SK-N-SH (cell line): ENCODE data around the gene HMGXB3. TPM values are rescaled to one million over a fixed set of nuclear protein-coding genes. Genes with fewer than 3 reads are reported as not detected.

Experiments
- CTCF ChIA-PET: fragments of 300-600, 350-600 bp; formaldehyde crosslinking; extraction: SDS; loops from one replicate; lab custom pipeline; 2021; lab: Yijun Ruan, JAX
- POLR2A ChIA-PET: fragments of 350-600 bp; sonication (Branson Sonifier 250); formaldehyde crosslinking; extraction: SDS; loops from one replicate; lab custom pipeline; 2020; ENCODE audit warnings: antibody characterized with exemption, inconsistent platforms; lab: Yijun Ruan, JAX
- DNase-seq: peaks from one replicate; pipeline ENCODE4 v3.0.0; 2012
- H2AFZ ChIP-seq: fragments of 200-600 bp; sonication (generic); 2 replicates; pipeline ENCODE4 v1.8.1; 2016; ENCODE audit warnings: antibody characterized with exemption, mild to moderate bottlenecking, low read depth
- H3F3A ChIP-seq: fragments of 200-600 bp; sonication (generic); replicated peaks from 2 replicates; pipeline ENCODE3; 2016; ENCODE audit warnings: antibody characterized with exemption, mild to moderate bottlenecking; ENCODE audit not compliant: insufficient read depth
- H3K27ac ChIP-seq, 2 experiments: fragments of 200-500 bp in 1 of 2; fragments of 200-600 bp in 1 of 2; sonication (Bioruptor generic) in 1 of 2; sonication (generic), shearing (Covaris generic) in 1 of 2; 2 replicates each; pipeline versions ENCODE4 v1.5.1 to v1.6.1; 2014 to 2016; ENCODE audit warnings: low read depth in 2 of 2, inconsistent platforms in 1 of 2, low read length in 1 of 2, mild to moderate bottlenecking in 1 of 2, mixed read lengths in 1 of 2
- H3K27me3 ChIP-seq: fragments of 200-600 bp; sonication (generic), shearing (Covaris generic); 2 replicates; pipeline ENCODE4 v1.6.1; 2016; ENCODE audit warnings: mixed run types; ENCODE audit not compliant: insufficient read depth
- H3K36me3 ChIP-seq, 2 experiments: fragments of 200-500 bp in 1 of 2; fragments of 200-600 bp in 1 of 2; sonication (Bioruptor generic) in 1 of 2; sonication (generic) in 1 of 2; replicated peaks in 1 of 2; 2 replicates each; pipeline versions ENCODE3 to v1.5.1; 2014 to 2016; ENCODE audit warnings: low read length in 1 of 2, mild to moderate bottlenecking in 1 of 2; ENCODE audit not compliant: insufficient read depth in 2 of 2, control insufficient read depth in 1 of 2
- H3K4me1 ChIP-seq, 2 experiments: fragments of 200-500 bp in 1 of 2; fragments of 200-600 bp in 1 of 2; sonication (Bioruptor generic) in 1 of 2; sonication (generic), shearing (Covaris generic) in 1 of 2; 2 replicates each; pipeline versions ENCODE4 v1.5.1 to v1.6.1; 2014 to 2016; ENCODE audit warnings: low read depth in 1 of 2, low read length in 1 of 2, mixed run types in 1 of 2; ENCODE audit not compliant: insufficient read depth in 2 of 2, control insufficient read depth in 1 of 2
- H3K4me2 ChIP-seq: fragments of 200-600 bp; sonication (generic), shearing (Covaris generic); 2 replicates; pipeline ENCODE4 v1.6.1; 2017; ENCODE audit warnings: mixed run types
- H3K4me3 ChIP-seq, 2 experiments: fragments of 200-500 bp in 1 of 2; fragments of 200-600 bp in 1 of 2; sonication (Bioruptor generic) in 1 of 2; sonication (generic), shearing (Covaris generic) in 1 of 2; 2 replicates each; pipeline versions ENCODE4 v1.5.1 to v1.8.1; 2014 to 2016; ENCODE audit warnings: low read depth in 2 of 2, inconsistent platforms in 1 of 2, low read length in 1 of 2, mild to moderate bottlenecking in 1 of 2, mixed read lengths in 1 of 2, moderate library complexity in 1 of 2
- H3K79me2 ChIP-seq: fragments of 200-600 bp; sonication (generic); 2 replicates; pipeline ENCODE4 v1.8.1; 2017; ENCODE audit warnings: mild to moderate bottlenecking; ENCODE audit not compliant: insufficient read depth
- H3K9ac ChIP-seq: fragments of 200-600 bp; sonication (generic); 2 replicates; pipeline ENCODE4 v1.6.1; 2017; ENCODE audit warnings: mixed run types
- H3K9me2 ChIP-seq: fragments of 200-600 bp; sonication (generic); 2 replicates; pipeline ENCODE4 v1.6.1; 2017; ENCODE audit warnings: mixed run types
- H3K9me3 ChIP-seq: fragments of 200-600 bp; sonication (generic); 2 replicates; pipeline ENCODE4 v1.6.1; 2017; ENCODE audit warnings: mixed run types, mild to moderate bottlenecking, moderate library complexity
- H4K20me1 ChIP-seq: fragments of 200-600 bp; sonication (generic); 2 replicates; pipeline ENCODE4 v1.6.1; 2017; ENCODE audit warnings: mild to moderate bottlenecking, mixed run types; ENCODE audit not compliant: insufficient read depth
- ELF1 ChIP-seq: IDR thresholded peaks from 2 replicates; pipeline ENCODE4 v1.4.0; 2012
- FOSL2 ChIP-seq: IDR thresholded peaks from 2 replicates; pipeline ENCODE4 v1.4.0; 2012; ENCODE audit warnings: low read depth, mild to moderate bottlenecking, moderate library complexity, borderline replicate concordance
- FOXJ3 ChIP-seq: sonication (generic); formaldehyde crosslinking; IDR thresholded peaks from 2 replicates; pipeline ENCODE4 v1.5.1; 2020; ENCODE audit warnings: mild to moderate bottlenecking, missing genetic modification reagents
- GABPA ChIP-seq: IDR thresholded peaks from 2 replicates; pipeline ENCODE4 v1.4.0; 2012; ENCODE audit warnings: low read depth, mild to moderate bottlenecking
- GATA2 ChIP-seq: sonication (generic); formaldehyde crosslinking; IDR thresholded peaks from 2 replicates; pipeline ENCODE4 v1.5.0; 2020; ENCODE audit warnings: mild to moderate bottlenecking, missing genetic modification reagents
- JUND ChIP-seq: IDR thresholded peaks from 2 replicates; pipeline ENCODE4 v1.4.0; 2012
- MEF2A ChIP-seq: IDR thresholded peaks from 2 replicates; pipeline ENCODE4 v1.4.0; 2012; ENCODE audit warnings: low read depth, borderline replicate concordance
- NRF1 ChIP-seq: IDR thresholded peaks from 2 replicates; pipeline ENCODE4 v1.6.1; 2012; ENCODE audit warnings: low read depth, mild to moderate bottlenecking, low read length
- POLR2AphosphoS5 ChIP-seq: IDR thresholded peaks from 2 replicates; pipeline ENCODE4 v1.6.1; 2012; ENCODE audit warnings: low read depth, low read length
- RAD21 ChIP-seq: IDR thresholded peaks from 2 replicates; pipeline ENCODE4 v1.6.1; 2012; ENCODE audit warnings: mild to moderate bottlenecking, low read length
- SMC3 ChIP-seq: IDR thresholded peaks from 2 replicates; pipeline ENCODE4 v1.6.1; 2012; ENCODE audit warnings: low read depth, low read length, improper control_type of control experiment
- TAF1 ChIP-seq: IDR thresholded peaks from 2 replicates; pipeline ENCODE4 v1.6.1; 2012; ENCODE audit warnings: low read depth, mild to moderate bottlenecking, low read length, moderate library complexity, borderline replicate concordance
- TCF12 ChIP-seq: IDR thresholded peaks from 2 replicates; pipeline ENCODE4 v1.4.0; 2012
- WGBS: methylation state at CpG from one replicate; pipeline ENCODE4 v1.1.6; 2017; ENCODE audit warnings: low lambda C conversion rate; 5-methylcytosine and 5-hydroxymethylcytosine counted together
- polyA plus RNA-seq, 3 experiments: library from polyadenylated mRNA; depleted of rRNA; stranded (reverse); fragments of >200 nt; gene quantifications; 2 replicates each; pipeline ENCODE4 v1.2.3, GENCODE V29; 2012
- TF ChIP-seq, protein P1 (sequence below): IDR thresholded peaks from 2 replicates; pipeline ENCODE4 v1.4.0; 2012; ENCODE audit warnings: low read depth
- TF ChIP-seq, protein P2 (sequence below): fragments of 150-350 bp; IDR thresholded peaks from 2 replicates; pipeline ENCODE4 v1.6.1; 2016; ENCODE audit warnings: mild to moderate bottlenecking, low read depth, low read length
- TF ChIP-seq, protein P3 (sequence below): IDR thresholded peaks from 2 replicates; pipeline ENCODE4; 2012
- TF ChIP-seq, protein P4 (sequence below): IDR thresholded peaks from 2 replicates; pipeline ENCODE4 v1.6.1; 2012; ENCODE audit warnings: mild to moderate bottlenecking, low read depth, low read length, moderate library complexity
- TF ChIP-seq, protein P5 (sequence below): fragments of 150-350 bp; IDR thresholded peaks from 2 replicates; pipeline ENCODE4 v1.6.1; 2017; ENCODE audit warnings: antibody characterized with exemption, low read length, low read depth, borderline replicate concordance
- TF ChIP-seq, protein P6 (sequence below): fragments of 200-600 bp; sonication (generic); IDR thresholded peaks from 2 replicates; pipeline ENCODE4 v1.6.1; 2017; ENCODE audit warnings: antibody characterized with exemption, mild to moderate bottlenecking, moderate library complexity
- TF ChIP-seq, protein P7 (sequence below): IDR thresholded peaks from 2 replicates; pipeline ENCODE4 v1.4.0; 2012; ENCODE audit warnings: low read depth, borderline replicate concordance

The HMGXB3 gene
- polyA plus RNA-seq, 1 of the 3 experiments (the other 2 are of a cell fraction) = 28.8 TPM

DNA sequence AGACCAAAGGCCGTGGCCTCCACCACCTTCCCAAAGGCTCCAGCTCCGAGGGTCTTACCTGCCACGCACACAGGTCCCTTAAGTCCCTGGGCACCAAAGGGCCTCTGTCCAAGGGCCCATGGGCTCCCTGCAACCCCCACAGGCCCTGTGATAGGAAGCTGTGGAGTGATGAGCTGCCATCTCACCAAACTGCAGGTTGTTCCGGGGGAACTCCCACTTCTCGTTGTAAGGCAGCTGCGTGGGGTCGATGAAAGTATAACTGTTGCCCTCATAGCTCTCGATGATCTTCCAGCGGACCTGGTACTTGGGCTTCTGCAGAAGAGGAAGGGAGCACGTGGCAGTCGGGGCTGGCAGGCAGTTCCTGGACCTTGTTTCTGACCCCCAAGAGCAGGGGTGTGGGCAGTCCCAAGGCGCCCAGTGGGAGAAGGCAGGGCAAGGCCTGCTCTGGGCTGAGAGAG is 61.0 kb downstream of the HMGXB3 start:
- TF ChIP-seq FOSL2 (no peak), TAF1 (no peak), ELF1 (no peak), GABPA (no peak), FOXJ3 (CRISPR knock-in tag) (no peak), NRF1 (no peak), POLR2AphosphoS5 (no peak), TCF12 (no peak), SMC3 (no peak), MEF2A (no peak), JUND (no peak), RAD21 (no peak), GATA2 (CRISPR knock-in tag) (no peak)
- TF ChIP-seq, protein P1, sequence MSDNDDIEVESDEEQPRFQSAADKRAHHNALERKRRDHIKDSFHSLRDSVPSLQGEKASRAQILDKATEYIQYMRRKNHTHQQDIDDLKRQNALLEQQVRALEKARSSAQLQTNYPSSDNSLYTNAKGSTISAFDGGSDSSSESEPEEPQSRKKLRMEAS = no peak
- TF ChIP-seq, protein P2, sequence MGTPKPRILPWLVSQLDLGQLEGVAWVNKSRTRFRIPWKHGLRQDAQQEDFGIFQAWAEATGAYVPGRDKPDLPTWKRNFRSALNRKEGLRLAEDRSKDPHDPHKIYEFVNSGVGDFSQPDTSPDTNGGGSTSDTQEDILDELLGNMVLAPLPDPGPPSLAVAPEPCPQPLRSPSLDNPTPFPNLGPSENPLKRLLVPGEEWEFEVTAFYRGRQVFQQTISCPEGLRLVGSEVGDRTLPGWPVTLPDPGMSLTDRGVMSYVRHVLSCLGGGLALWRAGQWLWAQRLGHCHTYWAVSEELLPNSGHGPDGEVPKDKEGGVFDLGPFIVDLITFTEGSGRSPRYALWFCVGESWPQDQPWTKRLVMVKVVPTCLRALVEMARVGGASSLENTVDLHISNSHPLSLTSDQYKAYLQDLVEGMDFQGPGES = no peak
- TF ChIP-seq, protein P3, sequence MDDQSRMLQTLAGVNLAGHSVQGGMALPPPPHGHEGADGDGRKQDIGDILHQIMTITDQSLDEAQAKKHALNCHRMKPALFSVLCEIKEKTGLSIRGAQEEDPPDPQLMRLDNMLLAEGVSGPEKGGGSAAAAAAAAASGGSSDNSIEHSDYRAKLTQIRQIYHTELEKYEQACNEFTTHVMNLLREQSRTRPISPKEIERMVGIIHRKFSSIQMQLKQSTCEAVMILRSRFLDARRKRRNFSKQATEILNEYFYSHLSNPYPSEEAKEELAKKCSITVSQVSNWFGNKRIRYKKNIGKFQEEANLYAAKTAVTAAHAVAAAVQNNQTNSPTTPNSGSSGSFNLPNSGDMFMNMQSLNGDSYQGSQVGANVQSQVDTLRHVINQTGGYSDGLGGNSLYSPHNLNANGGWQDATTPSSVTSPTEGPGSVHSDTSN = no peak
- TF ChIP-seq, protein P4, sequence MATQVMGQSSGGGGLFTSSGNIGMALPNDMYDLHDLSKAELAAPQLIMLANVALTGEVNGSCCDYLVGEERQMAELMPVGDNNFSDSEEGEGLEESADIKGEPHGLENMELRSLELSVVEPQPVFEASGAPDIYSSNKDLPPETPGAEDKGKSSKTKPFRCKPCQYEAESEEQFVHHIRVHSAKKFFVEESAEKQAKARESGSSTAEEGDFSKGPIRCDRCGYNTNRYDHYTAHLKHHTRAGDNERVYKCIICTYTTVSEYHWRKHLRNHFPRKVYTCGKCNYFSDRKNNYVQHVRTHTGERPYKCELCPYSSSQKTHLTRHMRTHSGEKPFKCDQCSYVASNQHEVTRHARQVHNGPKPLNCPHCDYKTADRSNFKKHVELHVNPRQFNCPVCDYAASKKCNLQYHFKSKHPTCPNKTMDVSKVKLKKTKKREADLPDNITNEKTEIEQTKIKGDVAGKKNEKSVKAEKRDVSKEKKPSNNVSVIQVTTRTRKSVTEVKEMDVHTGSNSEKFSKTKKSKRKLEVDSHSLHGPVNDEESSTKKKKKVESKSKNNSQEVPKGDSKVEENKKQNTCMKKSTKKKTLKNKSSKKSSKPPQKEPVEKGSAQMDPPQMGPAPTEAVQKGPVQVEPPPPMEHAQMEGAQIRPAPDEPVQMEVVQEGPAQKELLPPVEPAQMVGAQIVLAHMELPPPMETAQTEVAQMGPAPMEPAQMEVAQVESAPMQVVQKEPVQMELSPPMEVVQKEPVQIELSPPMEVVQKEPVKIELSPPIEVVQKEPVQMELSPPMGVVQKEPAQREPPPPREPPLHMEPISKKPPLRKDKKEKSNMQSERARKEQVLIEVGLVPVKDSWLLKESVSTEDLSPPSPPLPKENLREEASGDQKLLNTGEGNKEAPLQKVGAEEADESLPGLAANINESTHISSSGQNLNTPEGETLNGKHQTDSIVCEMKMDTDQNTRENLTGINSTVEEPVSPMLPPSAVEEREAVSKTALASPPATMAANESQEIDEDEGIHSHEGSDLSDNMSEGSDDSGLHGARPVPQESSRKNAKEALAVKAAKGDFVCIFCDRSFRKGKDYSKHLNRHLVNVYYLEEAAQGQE = no peak
- TF ChIP-seq, protein P5, sequence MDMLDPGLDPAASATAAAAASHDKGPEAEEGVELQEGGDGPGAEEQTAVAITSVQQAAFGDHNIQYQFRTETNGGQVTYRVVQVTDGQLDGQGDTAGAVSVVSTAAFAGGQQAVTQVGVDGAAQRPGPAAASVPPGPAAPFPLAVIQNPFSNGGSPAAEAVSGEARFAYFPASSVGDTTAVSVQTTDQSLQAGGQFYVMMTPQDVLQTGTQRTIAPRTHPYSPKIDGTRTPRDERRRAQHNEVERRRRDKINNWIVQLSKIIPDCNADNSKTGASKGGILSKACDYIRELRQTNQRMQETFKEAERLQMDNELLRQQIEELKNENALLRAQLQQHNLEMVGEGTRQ = no peak
- TF ChIP-seq, protein P6, sequence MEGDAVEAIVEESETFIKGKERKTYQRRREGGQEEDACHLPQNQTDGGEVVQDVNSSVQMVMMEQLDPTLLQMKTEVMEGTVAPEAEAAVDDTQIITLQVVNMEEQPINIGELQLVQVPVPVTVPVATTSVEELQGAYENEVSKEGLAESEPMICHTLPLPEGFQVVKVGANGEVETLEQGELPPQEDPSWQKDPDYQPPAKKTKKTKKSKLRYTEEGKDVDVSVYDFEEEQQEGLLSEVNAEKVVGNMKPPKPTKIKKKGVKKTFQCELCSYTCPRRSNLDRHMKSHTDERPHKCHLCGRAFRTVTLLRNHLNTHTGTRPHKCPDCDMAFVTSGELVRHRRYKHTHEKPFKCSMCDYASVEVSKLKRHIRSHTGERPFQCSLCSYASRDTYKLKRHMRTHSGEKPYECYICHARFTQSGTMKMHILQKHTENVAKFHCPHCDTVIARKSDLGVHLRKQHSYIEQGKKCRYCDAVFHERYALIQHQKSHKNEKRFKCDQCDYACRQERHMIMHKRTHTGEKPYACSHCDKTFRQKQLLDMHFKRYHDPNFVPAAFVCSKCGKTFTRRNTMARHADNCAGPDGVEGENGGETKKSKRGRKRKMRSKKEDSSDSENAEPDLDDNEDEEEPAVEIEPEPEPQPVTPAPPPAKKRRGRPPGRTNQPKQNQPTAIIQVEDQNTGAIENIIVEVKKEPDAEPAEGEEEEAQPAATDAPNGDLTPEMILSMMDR = no peak
- TF ChIP-seq, protein P7, sequence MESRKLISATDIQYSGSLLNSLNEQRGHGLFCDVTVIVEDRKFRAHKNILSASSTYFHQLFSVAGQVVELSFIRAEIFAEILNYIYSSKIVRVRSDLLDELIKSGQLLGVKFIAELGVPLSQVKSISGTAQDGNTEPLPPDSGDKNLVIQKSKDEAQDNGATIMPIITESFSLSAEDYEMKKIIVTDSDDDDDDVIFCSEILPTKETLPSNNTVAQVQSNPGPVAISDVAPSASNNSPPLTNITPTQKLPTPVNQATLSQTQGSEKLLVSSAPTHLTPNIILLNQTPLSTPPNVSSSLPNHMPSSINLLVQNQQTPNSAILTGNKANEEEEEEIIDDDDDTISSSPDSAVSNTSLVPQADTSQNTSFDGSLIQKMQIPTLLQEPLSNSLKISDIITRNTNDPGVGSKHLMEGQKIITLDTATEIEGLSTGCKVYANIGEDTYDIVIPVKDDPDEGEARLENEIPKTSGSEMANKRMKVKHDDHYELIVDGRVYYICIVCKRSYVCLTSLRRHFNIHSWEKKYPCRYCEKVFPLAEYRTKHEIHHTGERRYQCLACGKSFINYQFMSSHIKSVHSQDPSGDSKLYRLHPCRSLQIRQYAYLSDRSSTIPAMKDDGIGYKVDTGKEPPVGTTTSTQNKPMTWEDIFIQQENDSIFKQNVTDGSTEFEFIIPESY = no peak
- TF ChIP-seq, all 33 proteins: peak for 0

More for the DNA sequence above, 61.0 kb downstream of the HMGXB3 start:
- no peaks in the 10 kb centered on the region for H3K79me2 ChIP-seq
- H3K4me2 ChIP-seq = no peak overlapping the region
- H3K4me1 ChIP-seq = peaks cover 4 to 38% of the 10 kb centered on the region in 2 experiments; a peak in 3 of 4 replicates
- H3K4me3 ChIP-seq = no peak overlapping the region
- H3K9ac ChIP-seq = no peak overlapping the region
- no peak overlapping the region for H2AFZ ChIP-seq
- WGBS = 96% methylated on average over 12 of the region's 12 CpGs
- POLR2A ChIA-PET = no interaction called here
- H4K20me1 ChIP-seq = no peaks in the 10 kb centered on the region
- no peaks in the 10 kb centered on the region for H3K9me2 ChIP-seq
- no peaks in the 10 kb centered on the region for H3K36me3 ChIP-seq
- DNase-seq = no peak
- no peaks in the 10 kb centered on the region for H3F3A ChIP-seq
- H3K9me3 ChIP-seq = no peaks in the 10 kb centered on the region
- CTCF ChIA-PET = no interaction called here
- H3K27ac ChIP-seq = no peak overlapping the region
- no peaks in the 10 kb centered on the region for H3K27me3 ChIP-seq
